GM23338 (cell line): ENCODE data around the gene BEND5. TPM values are rescaled to one million over a fixed set of nuclear protein-coding genes. Genes with fewer than 3 reads are reported as not detected.

ENCODE experiments used
- ATAC-seq: fragments of 200-7000 bp; cut with Tn5 transposase; 3 replicates; pipeline ENCODE4 v1.9.1; 2020
- DNase-seq: peaks from one replicate; pipeline ENCODE4 v3.0.0-alpha.2; 2015; ENCODE audit warnings: low spot score
- H2AFZ ChIP-seq: fragments of 200-600 bp; sonication (generic); 2 replicates; pipeline ENCODE4 v1.8.0; 2016; ENCODE audit warnings: antibody characterized with exemption, mild to moderate bottlenecking, moderate library complexity
- H3F3A ChIP-seq: fragments of 200-600 bp; sonication (generic); replicated peaks from 2 replicates; pipeline ENCODE4 v1.8.0; 2017; ENCODE audit warnings: antibody characterized with exemption, mixed run types, low read depth
- H3K27ac ChIP-seq: fragments of 200-600 bp; sonication (generic); 2 replicates; pipeline ENCODE4 v1.6.1; 2016; ENCODE audit warnings: low read depth
- H3K27me3 ChIP-seq: fragments of 200-600 bp; sonication (generic); 2 replicates; pipeline ENCODE4 v1.8.0; 2016; ENCODE audit warnings: mild to moderate bottlenecking, mixed run types, moderate library complexity; ENCODE audit not compliant: insufficient read depth
- H3K36me3 ChIP-seq: fragments of 200-600 bp; sonication (generic); 2 replicates; pipeline ENCODE4 v1.8.0; 2016; ENCODE audit warnings: mild to moderate bottlenecking; ENCODE audit not compliant: insufficient read depth
- H3K4me1 ChIP-seq: fragments of 200-600 bp; sonication (generic); 2 replicates; pipeline ENCODE4 v1.8.0; 2016; ENCODE audit warnings: mild to moderate bottlenecking, moderate library complexity; ENCODE audit not compliant: insufficient read depth
- H3K4me2 ChIP-seq: fragments of 200-600 bp; sonication (generic); 2 replicates; pipeline ENCODE4 v1.7.1; 2017; ENCODE audit warnings: mixed run types
- H3K4me3 ChIP-seq: fragments of 200-600 bp; sonication (generic); 2 replicates; pipeline ENCODE4 v1.6.1; 2016; ENCODE audit warnings: mixed run types
- H3K79me2 ChIP-seq: fragments of 200-600 bp; sonication (generic); replicated peaks from 2 replicates; pipeline ENCODE4 v1.8.0; 2017; ENCODE audit warnings: mild to moderate bottlenecking; ENCODE audit not compliant: insufficient read depth
- H3K9me2 ChIP-seq: fragments of 200-600 bp; sonication (generic); 2 replicates; pipeline ENCODE4 v1.8.0; 2017; ENCODE audit not compliant: insufficient read depth
- H4K20me1 ChIP-seq: fragments of 200-600 bp; sonication (generic); replicated peaks from 2 replicates; pipeline ENCODE4 v1.8.0; 2017; ENCODE audit warnings: mild to moderate bottlenecking; ENCODE audit not compliant: insufficient read depth
- H3K27ac Mint-ChIP-seq: 2 replicates; pipeline ENCODE4 v1.8.0; 2020; ENCODE audit warnings: inconsistent platforms, mild to moderate bottlenecking, moderate library complexity, mixed read lengths
- H3K27me3 Mint-ChIP-seq: 3 replicates; pipeline ENCODE4 v1.8.0; 2022; ENCODE audit warnings: low read depth, mild to moderate bottlenecking, moderate library complexity, mixed read lengths, inconsistent platforms; ENCODE audit not compliant: insufficient read depth, poor library complexity
- H3K36me3 Mint-ChIP-seq: 3 replicates; pipeline ENCODE4 v1.8.0; 2021; ENCODE audit warnings: low read depth, mild to moderate bottlenecking, inconsistent platforms, moderate library complexity, mixed read lengths
- H3K4me1 Mint-ChIP-seq: 3 replicates; pipeline ENCODE4 v1.8.0; 2020; ENCODE audit warnings: mild to moderate bottlenecking, inconsistent platforms, mixed read lengths
- H3K4me3 Mint-ChIP-seq: 3 replicates; pipeline ENCODE4 v1.8.0; 2021; ENCODE audit warnings: moderate library complexity, mild to moderate bottlenecking, inconsistent platforms, mixed read lengths
- H3K9me3 Mint-ChIP-seq: 3 replicates; pipeline ENCODE4 v1.8.0; 2020; ENCODE audit warnings: moderate library complexity, mild to moderate bottlenecking, inconsistent platforms, mixed read lengths
- ETS1 ChIP-seq: IDR thresholded peaks from 2 replicates; pipeline ENCODE4 v1.6.1; 2016; ENCODE audit warnings: antibody characterized with exemption
- EZH2phosphoT487 ChIP-seq: fragments of 200-600 bp; sonication (generic); IDR thresholded peaks from one replicate; pipeline ENCODE4 v1.8.1; 2018; ENCODE audit warnings: antibody characterized with exemption; ENCODE audit not compliant: unreplicated experiment
- JUNB ChIP-seq: IDR thresholded peaks from one replicate; pipeline ENCODE4 v1.6.1; 2016; ENCODE audit warnings: antibody characterized with exemption; ENCODE audit not compliant: unreplicated experiment
- REST ChIP-seq: IDR thresholded peaks from one replicate; pipeline ENCODE4 v1.6.1; 2018; ENCODE audit warnings: antibody characterized with exemption; ENCODE audit not compliant: unreplicated experiment
- STAT1 ChIP-seq: IDR thresholded peaks from one replicate; pipeline ENCODE4 v1.6.1; 2016; ENCODE audit warnings: antibody characterized with exemption; ENCODE audit not compliant: unreplicated experiment
- ZNF114 ChIP-seq: fragments of 250-450 bp; sonication (Bioruptor Pico); IDR thresholded peaks from 2 replicates; pipeline ENCODE4 v1.5.0; 2020; ENCODE audit warnings: mild to moderate bottlenecking, moderate library complexity
- ZNF331 ChIP-seq: fragments of 250-450 bp; sonication (Bioruptor Pico); IDR thresholded peaks from 2 replicates; pipeline ENCODE4 v1.5.0; 2020; ENCODE audit warnings: low read depth, mild to moderate bottlenecking, moderate library complexity
- polyA plus RNA-seq: library from polyadenylated mRNA; unstranded; fragments of >200 nt; fragmentation: Nextera tagmentation; extraction: Ambion mirVana; gene quantifications from 2 replicates; pipeline ENCODE4 v1.2.1, GENCODE V29; 2016
- total RNA-seq: library from RNA; depleted of rRNA; stranded (reverse); fragments of >200 nt; shearing (Covaris generic); gene quantifications from 2 replicates; pipeline ENCODE4 v1.2.3, GENCODE V29; 2014

Gene BEND5
- total and polyA plus RNA-seq, 2 experiments from 2014 or later: 6.8 to 12.3 TPM

GRCh38 chr1:48771561-48771960 is 5.1 kb downstream of the BEND5 start:
- Mint-ChIP-seq H3K36me3 (peaks cover 3% of the 10 kb centered on the region; the same call in 1 of the 3 replicates), H3K27ac (no peak overlapping the region), H3K9me3 (no peaks in the 10 kb centered on the region), H3K4me3 (no peak overlapping the region), H3K4me1 (peaks cover 4% of the 10 kb centered on the region; the same call in 2 of the 3 replicates), H3K27me3 (peaks cover 8% of the 10 kb centered on the region)
- H3K27ac ChIP-seq: no peak overlapping the region
- TF ChIP-seq REST (no peak), ETS1 (no peak), ZNF114 (CRISPR knock-in tag) (no peak), STAT1 (no peak), ZNF331 (CRISPR knock-in tag) (no peak)
- no peak overlapping the region for H3K4me2 ChIP-seq
- DNase-seq (no peak), ATAC-seq (no peak)
- H3K4me3 ChIP-seq: no peak overlapping the region
- H3K4me1 ChIP-seq: peaks cover 7% of the 10 kb centered on the region; the same call in 1 of the 2 replicates
- H3K79me2 ChIP-seq: peaks cover 4% of the 10 kb centered on the region; the same call in 1 of the 2 replicates
- H2AFZ ChIP-seq: no peak overlapping the region
- H3K36me3 ChIP-seq: no peaks in the 10 kb centered on the region
- no peaks in the 10 kb centered on the region; the same call in 1 of the 2 replicates for H4K20me1 ChIP-seq
- peaks cover 3% of the 10 kb centered on the region; the same call in 1 of the 2 replicates for H3K27me3 ChIP-seq
- H3F3A ChIP-seq: 0 out of 2 replicates have a peak, but pooled peaks cover 2% of the 10 kb centered on the region
- no peaks in the 10 kb centered on the region for H3K9me2 ChIP-seq

GRCh38 chr1:48767975-48768510 is 8.6 kb downstream of the BEND5 start:
- Histone ChIP-seq H3K4me1 (no peaks in the 10 kb centered on the region), H2AFZ (no peak overlapping the region), H3K4me3 (no peak overlapping the region), H3K27ac (no peak overlapping the region), H3K9me2 (no peaks in the 10 kb centered on the region), H3K36me3 (no peaks in the 10 kb centered on the region), H3K27me3 (no peaks in the 10 kb centered on the region), H3F3A (no peaks in the 10 kb centered on the region), H3K79me2 (no peaks in the 10 kb centered on the region), H4K20me1 (no peaks in the 10 kb centered on the region; the same call in 1 of the 2 replicates), H3K4me2 (no peak overlapping the region)
- ATAC-seq: no peak
- Mint-ChIP-seq H3K4me1 (no peaks in the 10 kb centered on the region; the same call in 2 of the 3 replicates), H3K4me3 (no peak overlapping the region), H3K36me3 (no peaks in the 10 kb centered on the region; the same call in 2 of the 3 replicates), H3K27ac (no peak overlapping the region), H3K9me3 (no peaks in the 10 kb centered on the region), H3K27me3 (no peaks in the 10 kb centered on the region)
- DNase-seq: no peak
- TF ChIP-seq ZNF114 (CRISPR knock-in tag) (no peak), ZNF331 (CRISPR knock-in tag) (no peak), JUNB (no peak), EZH2phosphoT487 (no peak)
